NT2/D1 (cell line): ENCODE results near the gene PROCR.
"Not testable (repeated sequence)": the region's sequence is repeated elsewhere in the genome, so short reads cannot be mapped to it uniquely, and the experiment has no call there.

Experiments used
- YY1 ChIP-seq: IDR thresholded peaks from 2 replicates; pipeline ENCODE4 v1.6.1; 2011; ENCODE audit not compliant: insufficient read length, insufficient read depth
- ZNF274 ChIP-seq: IDR thresholded peaks from 2 replicates; pipeline ENCODE4 v1.6.1; 2011; ENCODE audit warnings: mild to moderate bottlenecking, low read depth, low read length

DNA sequence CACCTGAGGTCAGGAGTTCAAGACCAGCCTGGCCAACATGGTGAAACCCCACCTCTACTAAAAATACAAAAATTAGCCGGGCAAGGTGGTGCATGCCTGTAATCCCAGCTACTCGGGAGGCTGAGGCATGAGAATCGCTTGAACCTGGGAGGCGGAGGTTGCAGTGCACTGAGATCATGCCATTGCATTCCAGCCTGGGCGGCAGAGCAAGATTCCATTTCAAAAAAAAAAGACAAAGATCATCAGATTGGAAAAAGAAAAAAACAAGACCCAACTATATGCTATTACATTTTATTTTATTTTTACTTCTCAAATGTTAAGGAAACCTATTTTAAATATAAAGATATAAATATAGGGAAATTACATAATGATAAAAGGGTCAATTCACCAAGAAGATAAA is 29.6 kb downstream of the PROCR start:
- TF ChIP-seq YY1, ZNF274: not testable (repeated sequence)
